Activated T-cell treated with anti-CD3 and anti-CD28 coated beads, Interleukin-2, amount 50 U/mL, for 72 hours (primary cell): ENCODE measurements around the gene TC2N. TPM values are rescaled to one million over a fixed set of nuclear protein-coding genes. Genes with fewer than 3 reads are reported as not detected.

Source experiments
- ATAC-seq, 2 donors: fragments of 150-1000 bp; cut with Tn5 transposase; replicated peaks in 1 of 2; 2 replicates each; pipeline ENCODE4 v1.10.0; 2021; ENCODE audit warnings: moderate library complexity in 2 of 2, mild to moderate bottlenecking in 1 of 2
- DNase-seq, 2 donors: peaks; one replicate each; pipeline ENCODE4 v3.0.0; 2021 to 2022; ENCODE audit warnings: mixed read lengths in 1 of 2
- H3K27ac Mint-ChIP-seq: one replicate; pipeline ENCODE4 v1.8.0; 2022; ENCODE audit warnings: mild to moderate bottlenecking, moderate library complexity, mixed read lengths
- H3K27me3 Mint-ChIP-seq: one replicate; pipeline ENCODE4 v1.8.0; 2022; ENCODE audit warnings: low read depth, mixed read lengths
- H3K36me3 Mint-ChIP-seq, 2 donors: one replicate each; pipeline ENCODE4 v1.8.0; 2022; ENCODE audit warnings: mixed read lengths in 2 of 2, mild to moderate bottlenecking in 1 of 2; ENCODE audit not compliant: insufficient read depth in 2 of 2
- H3K4me1 Mint-ChIP-seq: one replicate; pipeline ENCODE4 v1.8.0; 2022; ENCODE audit warnings: low read depth, mixed read lengths
- H3K4me3 Mint-ChIP-seq, 2 donors: one replicate each; pipeline ENCODE4 v1.8.0; 2022; ENCODE audit warnings: mild to moderate bottlenecking in 2 of 2, mixed read lengths in 2 of 2, moderate library complexity in 2 of 2
- H3K9me3 Mint-ChIP-seq, 2 donors: one replicate each; pipeline ENCODE4 v1.8.0; 2022; ENCODE audit warnings: mixed read lengths in 2 of 2
- total RNA-seq, 2 donors: library from RNA; stranded (reverse); gene quantifications; one replicate each; pipeline ENCODE4 v1.2.3, GENCODE V29; 2022

The TC2N gene
- total RNA-seq, result 10 to 100 TPM; 38.1 to 55.4 TPM

- ATAC-seq (peak; percentile 66 to 73), DNase-seq (peak; percentile 69)
- Mint-ChIP-seq H3K4me3 (peak within 1 kb of the TSS; percentile 92 to 99), H3K36me3 (peaks cover 0 to 4% of the 10 kb centered on the region in 2 donors), H3K27ac (peak within 1 kb of the TSS; percentile 99), H3K27me3 (no peaks in the 10 kb centered on the region), H3K9me3 (no peaks in the 10 kb centered on the region), H3K4me1 (peaks cover 99% of the 10 kb centered on the region)
Measured at GRCh38 chr14:91867316-91867988, at the start of gene TC2N. Gene TC2N (minus strand): TSS chr14:91867536. CDS start chr14:91813769, 53,767 bp downstream.

- ATAC-seq (no peak), DNase-seq (no peak)
- peaks cover 12% of the 10 kb centered on the region for H3K4me1 Mint-ChIP-seq
- H3K9me3 Mint-ChIP-seq, result peaks cover 0 to 1% of the 10 kb centered on the region in 2 donors
- H3K27me3 Mint-ChIP-seq, result no peaks in the 10 kb centered on the region
- H3K4me3 Mint-ChIP-seq, result peak overlapping the region in 1 of 2 donors; percentile 15
- peaks cover 0 to 1% of the 10 kb centered on the region in 2 donors for H3K36me3 Mint-ChIP-seq
- H3K27ac Mint-ChIP-seq, result no peak overlapping the region
Measured at GRCh38 chr14:91912035-91912434, 44.7 kb upstream of the TC2N start.

- peak overlapping the region in 1 of 2 donors; percentile 15 for H3K4me3 Mint-ChIP-seq
- no peaks in the 10 kb centered on the region for H3K27me3 Mint-ChIP-seq
- peaks cover 12% of the 10 kb centered on the region for H3K4me1 Mint-ChIP-seq
- DNase-seq, result peak; percentile 47 to 51
- peaks cover 0 to 1% of the 10 kb centered on the region in 2 donors for H3K36me3 Mint-ChIP-seq
- ATAC-seq, result peak; percentile 96 to 99
- H3K27ac Mint-ChIP-seq, result peak overlapping the region; percentile 70
- peaks cover 0 to 1% of the 10 kb centered on the region in 2 donors for H3K9me3 Mint-ChIP-seq
Measured at GRCh38 chr14:91911474-91912032, 44.2 kb upstream of the TC2N start.

GRCh38 chr14:91910196-91910595 lies 42.9 kb upstream of the TC2N start:
- Mint-ChIP-seq H3K9me3 (no peaks in the 10 kb centered on the region), H3K4me1 (peaks cover 12% of the 10 kb centered on the region), H3K27ac (no peak overlapping the region), H3K4me3 (no peak overlapping the region), H3K36me3 (peaks cover 0 to 1% of the 10 kb centered on the region in 2 donors), H3K27me3 (no peaks in the 10 kb centered on the region)
- no peak for DNase-seq
- ATAC-seq, result no peak

GRCh38 chr14:91906374-91906773 lies 39.0 kb upstream of the TC2N start:
- H3K27me3 Mint-ChIP-seq, result no peaks in the 10 kb centered on the region
- H3K9me3 Mint-ChIP-seq, result no peaks in the 10 kb centered on the region
- DNase-seq (no peak), ATAC-seq (no peak)
- H3K4me1 Mint-ChIP-seq, result peaks cover 5% of the 10 kb centered on the region
- H3K4me3 Mint-ChIP-seq, result no peak overlapping the region
- H3K27ac Mint-ChIP-seq, result no peak overlapping the region
- no peaks in the 10 kb centered on the region for H3K36me3 Mint-ChIP-seq

- Mint-ChIP-seq H3K4me3 (no peak overlapping the region), H3K4me1 (no peaks in the 10 kb centered on the region), H3K27me3 (no peaks in the 10 kb centered on the region), H3K9me3 (no peaks in the 10 kb centered on the region), H3K36me3 (no peaks in the 10 kb centered on the region), H3K27ac (no peak overlapping the region)
- DNase-seq (no peak), ATAC-seq (no peak)
Measured at GRCh38 chr14:91904956-91905645, 37.8 kb upstream of the TC2N start.

GRCh38 chr14:91904483-91904882 lies 37.1 kb upstream of the TC2N start:
- Mint-ChIP-seq H3K36me3 (no peaks in the 10 kb centered on the region), H3K9me3 (no peaks in the 10 kb centered on the region), H3K4me3 (no peak overlapping the region), H3K27ac (no peak overlapping the region), H3K27me3 (no peaks in the 10 kb centered on the region), H3K4me1 (no peaks in the 10 kb centered on the region)
- no peak for DNase-seq
- ATAC-seq, result no peak

- peaks cover 5% of the 10 kb centered on the region for H3K4me1 Mint-ChIP-seq
- ATAC-seq, result no peak
- no peak for DNase-seq
- no peak overlapping the region for H3K27ac Mint-ChIP-seq
- H3K4me3 Mint-ChIP-seq, result no peak overlapping the region
- H3K36me3 Mint-ChIP-seq, result no peaks in the 10 kb centered on the region
- no peaks in the 10 kb centered on the region for H3K9me3 Mint-ChIP-seq
- H3K27me3 Mint-ChIP-seq, result no peaks in the 10 kb centered on the region
Measured at GRCh38 chr14:91903070-91903469, 35.7 kb upstream of the TC2N start.

GRCh38 chr14:91902336-91902735 lies 35.0 kb upstream of the TC2N start:
- no peaks in the 10 kb centered on the region for H3K36me3 Mint-ChIP-seq
- H3K4me3 Mint-ChIP-seq, result no peak overlapping the region
- DNase-seq, result no peak
- H3K4me1 Mint-ChIP-seq, result peaks cover 5% of the 10 kb centered on the region
- no peaks in the 10 kb centered on the region for H3K9me3 Mint-ChIP-seq
- no peak overlapping the region for H3K27ac Mint-ChIP-seq
- H3K27me3 Mint-ChIP-seq, result no peaks in the 10 kb centered on the region
- no peak for ATAC-seq

- ATAC-seq (no peak), DNase-seq (no peak)
- no peaks in the 10 kb centered on the region for H3K27me3 Mint-ChIP-seq
- H3K36me3 Mint-ChIP-seq, result no peaks in the 10 kb centered on the region
- H3K27ac Mint-ChIP-seq, result no peak overlapping the region
- no peaks in the 10 kb centered on the region for H3K9me3 Mint-ChIP-seq
- H3K4me1 Mint-ChIP-seq, result peaks cover 5% of the 10 kb centered on the region
- H3K4me3 Mint-ChIP-seq, result no peak overlapping the region
Measured at GRCh38 chr14:91901449-91902226, 34.3 kb upstream of the TC2N start.

- ATAC-seq, result no peak
- Mint-ChIP-seq H3K27ac (no peak overlapping the region), H3K27me3 (no peaks in the 10 kb centered on the region)
Measured at GRCh38 chr14:91899806-91900205, 32.5 kb upstream of the TC2N start.

GRCh38 chr14:91899213-91899612 lies 31.9 kb upstream of the TC2N start:
- no peak overlapping the region for H3K4me3 Mint-ChIP-seq
- H3K4me1 Mint-ChIP-seq, result peaks cover 5% of the 10 kb centered on the region
- H3K36me3 Mint-ChIP-seq, result no peaks in the 10 kb centered on the region
- H3K9me3 Mint-ChIP-seq, result no peaks in the 10 kb centered on the region
- no peak overlapping the region for H3K27ac Mint-ChIP-seq
- no peak for ATAC-seq
- DNase-seq, result no peak
- no peaks in the 10 kb centered on the region for H3K27me3 Mint-ChIP-seq

More at GRCh38 chr14:91899806-91900205, 32.5 kb upstream of the TC2N start:
- Mint-ChIP-seq H3K9me3 (no peaks in the 10 kb centered on the region), H3K36me3 (no peaks in the 10 kb centered on the region), H3K4me3 (no peak overlapping the region), H3K4me1 (peaks cover 5% of the 10 kb centered on the region)
- DNase-seq, result no peak

GRCh38 chr14:91898372-91898771 lies 31.0 kb upstream of the TC2N start:
- no peak overlapping the region for H3K4me3 Mint-ChIP-seq
- no peak for ATAC-seq
- H3K27ac Mint-ChIP-seq, result no peak overlapping the region
- no peak for DNase-seq
- no peaks in the 10 kb centered on the region for H3K27me3 Mint-ChIP-seq
- H3K36me3 Mint-ChIP-seq, result no peaks in the 10 kb centered on the region
- peaks cover 13% of the 10 kb centered on the region for H3K4me1 Mint-ChIP-seq
- no peaks in the 10 kb centered on the region for H3K9me3 Mint-ChIP-seq
